GM23338 (cell line): ENCODE data around the gene NKRF.

Experiments
- CREB1 ChIP-seq: fragments of 250-450 bp; sonication (Bioruptor Pico); IDR thresholded peaks from 2 replicates; pipeline ENCODE4 v1.5.0; 2020; ENCODE audit warnings: low read depth, mild to moderate bottlenecking, moderate library complexity
- EZH2 ChIP-seq: fragments of 200-600 bp; sonication (generic); IDR thresholded peaks from one replicate; pipeline ENCODE4 v1.8.0; 2017; ENCODE audit warnings: antibody characterized with exemption, mild to moderate bottlenecking, low read depth; ENCODE audit not compliant: unreplicated experiment
- EZH2phosphoT487 ChIP-seq: fragments of 200-600 bp; sonication (generic); IDR thresholded peaks from one replicate; pipeline ENCODE4 v1.8.1; 2018; ENCODE audit warnings: antibody characterized with exemption; ENCODE audit not compliant: unreplicated experiment
- JUNB ChIP-seq: IDR thresholded peaks from one replicate; pipeline ENCODE4 v1.6.1; 2016; ENCODE audit warnings: antibody characterized with exemption; ENCODE audit not compliant: unreplicated experiment
- NANOG ChIP-seq: IDR thresholded peaks from 2 replicates; pipeline ENCODE4 v1.6.1; 2016; ENCODE audit warnings: antibody characterized with exemption, borderline replicate concordance
- POLR2AphosphoS5 ChIP-seq: IDR thresholded peaks from 2 replicates; pipeline ENCODE4 v1.6.1; 2016; ENCODE audit warnings: antibody characterized with exemption, low read depth
- STAT1 ChIP-seq: IDR thresholded peaks from one replicate; pipeline ENCODE4 v1.6.1; 2016; ENCODE audit warnings: antibody characterized with exemption; ENCODE audit not compliant: unreplicated experiment
- ZNF114 ChIP-seq: fragments of 250-450 bp; sonication (Bioruptor Pico); IDR thresholded peaks from 2 replicates; pipeline ENCODE4 v1.5.0; 2020; ENCODE audit warnings: mild to moderate bottlenecking, moderate library complexity
- TF ChIP-seq, protein P1 (sequence below), 2 experiments: fragments of 200-600 bp in 1 of 2; sonication (generic) in 1 of 2; conservative IDR thresholded peaks; 2 replicates each; pipeline versions ENCODE4 v1.5.1 to v1.6.1; 2016 to 2017; ENCODE audit warnings: antibody characterized with exemption in 2 of 2, low read depth in 2 of 2, mild to moderate bottlenecking in 2 of 2, moderate library complexity in 1 of 2
- TF ChIP-seq, protein P2 (sequence below): IDR thresholded peaks from one replicate; pipeline ENCODE4 v1.6.1; 2018; ENCODE audit warnings: antibody characterized with exemption; ENCODE audit not compliant: unreplicated experiment
- TF ChIP-seq, protein P3 (sequence below): fragments of 250-450 bp; sonication (Bioruptor Pico); IDR thresholded peaks from 2 replicates; pipeline ENCODE4 v1.5.0; 2020; ENCODE audit warnings: mild to moderate bottlenecking, moderate library complexity
- TF ChIP-seq, protein P4 (sequence below): IDR thresholded peaks from 2 replicates; pipeline ENCODE4 v1.6.1; 2016; ENCODE audit warnings: antibody characterized with exemption

DNA sequence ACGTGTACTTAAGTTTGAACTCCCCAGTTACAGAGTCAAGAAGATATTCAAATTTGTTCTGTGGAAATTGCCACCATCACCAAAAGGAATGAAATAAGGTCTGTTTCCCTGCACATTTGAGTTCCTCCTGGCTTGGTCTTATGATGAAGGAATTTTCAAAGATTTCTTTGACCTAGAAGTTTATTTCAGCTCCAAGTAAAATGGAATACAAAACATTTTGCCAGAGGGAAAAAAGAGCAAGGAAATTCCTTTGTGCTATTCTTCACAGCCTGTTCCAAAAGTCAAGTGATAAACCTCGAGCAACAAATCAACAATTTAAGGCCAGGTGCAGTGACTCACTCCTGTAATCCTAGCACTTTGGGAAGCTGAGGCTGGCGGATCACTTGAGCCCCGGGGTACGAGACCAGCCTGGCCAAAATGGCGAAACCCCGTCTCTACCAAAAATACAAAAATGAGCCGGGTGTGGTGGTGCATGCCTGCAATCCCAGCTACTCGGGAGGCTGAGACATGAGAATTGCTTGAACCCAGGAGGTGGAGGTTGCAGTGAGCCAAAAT lies 3.4 kb downstream of the NKRF start:
- TF ChIP-seq, protein P1, sequence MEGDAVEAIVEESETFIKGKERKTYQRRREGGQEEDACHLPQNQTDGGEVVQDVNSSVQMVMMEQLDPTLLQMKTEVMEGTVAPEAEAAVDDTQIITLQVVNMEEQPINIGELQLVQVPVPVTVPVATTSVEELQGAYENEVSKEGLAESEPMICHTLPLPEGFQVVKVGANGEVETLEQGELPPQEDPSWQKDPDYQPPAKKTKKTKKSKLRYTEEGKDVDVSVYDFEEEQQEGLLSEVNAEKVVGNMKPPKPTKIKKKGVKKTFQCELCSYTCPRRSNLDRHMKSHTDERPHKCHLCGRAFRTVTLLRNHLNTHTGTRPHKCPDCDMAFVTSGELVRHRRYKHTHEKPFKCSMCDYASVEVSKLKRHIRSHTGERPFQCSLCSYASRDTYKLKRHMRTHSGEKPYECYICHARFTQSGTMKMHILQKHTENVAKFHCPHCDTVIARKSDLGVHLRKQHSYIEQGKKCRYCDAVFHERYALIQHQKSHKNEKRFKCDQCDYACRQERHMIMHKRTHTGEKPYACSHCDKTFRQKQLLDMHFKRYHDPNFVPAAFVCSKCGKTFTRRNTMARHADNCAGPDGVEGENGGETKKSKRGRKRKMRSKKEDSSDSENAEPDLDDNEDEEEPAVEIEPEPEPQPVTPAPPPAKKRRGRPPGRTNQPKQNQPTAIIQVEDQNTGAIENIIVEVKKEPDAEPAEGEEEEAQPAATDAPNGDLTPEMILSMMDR (conservative IDR thresholded peaks at IDR 0.05; ENCODE audit: low read depth in 2 of 2) = no peak
- TF ChIP-seq EZH2phosphoT487 = no peak
- TF ChIP-seq, protein P2, sequence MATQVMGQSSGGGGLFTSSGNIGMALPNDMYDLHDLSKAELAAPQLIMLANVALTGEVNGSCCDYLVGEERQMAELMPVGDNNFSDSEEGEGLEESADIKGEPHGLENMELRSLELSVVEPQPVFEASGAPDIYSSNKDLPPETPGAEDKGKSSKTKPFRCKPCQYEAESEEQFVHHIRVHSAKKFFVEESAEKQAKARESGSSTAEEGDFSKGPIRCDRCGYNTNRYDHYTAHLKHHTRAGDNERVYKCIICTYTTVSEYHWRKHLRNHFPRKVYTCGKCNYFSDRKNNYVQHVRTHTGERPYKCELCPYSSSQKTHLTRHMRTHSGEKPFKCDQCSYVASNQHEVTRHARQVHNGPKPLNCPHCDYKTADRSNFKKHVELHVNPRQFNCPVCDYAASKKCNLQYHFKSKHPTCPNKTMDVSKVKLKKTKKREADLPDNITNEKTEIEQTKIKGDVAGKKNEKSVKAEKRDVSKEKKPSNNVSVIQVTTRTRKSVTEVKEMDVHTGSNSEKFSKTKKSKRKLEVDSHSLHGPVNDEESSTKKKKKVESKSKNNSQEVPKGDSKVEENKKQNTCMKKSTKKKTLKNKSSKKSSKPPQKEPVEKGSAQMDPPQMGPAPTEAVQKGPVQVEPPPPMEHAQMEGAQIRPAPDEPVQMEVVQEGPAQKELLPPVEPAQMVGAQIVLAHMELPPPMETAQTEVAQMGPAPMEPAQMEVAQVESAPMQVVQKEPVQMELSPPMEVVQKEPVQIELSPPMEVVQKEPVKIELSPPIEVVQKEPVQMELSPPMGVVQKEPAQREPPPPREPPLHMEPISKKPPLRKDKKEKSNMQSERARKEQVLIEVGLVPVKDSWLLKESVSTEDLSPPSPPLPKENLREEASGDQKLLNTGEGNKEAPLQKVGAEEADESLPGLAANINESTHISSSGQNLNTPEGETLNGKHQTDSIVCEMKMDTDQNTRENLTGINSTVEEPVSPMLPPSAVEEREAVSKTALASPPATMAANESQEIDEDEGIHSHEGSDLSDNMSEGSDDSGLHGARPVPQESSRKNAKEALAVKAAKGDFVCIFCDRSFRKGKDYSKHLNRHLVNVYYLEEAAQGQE = no peak
- TF ChIP-seq CREB1 = no peak
- TF ChIP-seq JUNB = no peak
- no peak for TF ChIP-seq POLR2AphosphoS5
- no peak for TF ChIP-seq EZH2
- TF ChIP-seq, protein P3, sequence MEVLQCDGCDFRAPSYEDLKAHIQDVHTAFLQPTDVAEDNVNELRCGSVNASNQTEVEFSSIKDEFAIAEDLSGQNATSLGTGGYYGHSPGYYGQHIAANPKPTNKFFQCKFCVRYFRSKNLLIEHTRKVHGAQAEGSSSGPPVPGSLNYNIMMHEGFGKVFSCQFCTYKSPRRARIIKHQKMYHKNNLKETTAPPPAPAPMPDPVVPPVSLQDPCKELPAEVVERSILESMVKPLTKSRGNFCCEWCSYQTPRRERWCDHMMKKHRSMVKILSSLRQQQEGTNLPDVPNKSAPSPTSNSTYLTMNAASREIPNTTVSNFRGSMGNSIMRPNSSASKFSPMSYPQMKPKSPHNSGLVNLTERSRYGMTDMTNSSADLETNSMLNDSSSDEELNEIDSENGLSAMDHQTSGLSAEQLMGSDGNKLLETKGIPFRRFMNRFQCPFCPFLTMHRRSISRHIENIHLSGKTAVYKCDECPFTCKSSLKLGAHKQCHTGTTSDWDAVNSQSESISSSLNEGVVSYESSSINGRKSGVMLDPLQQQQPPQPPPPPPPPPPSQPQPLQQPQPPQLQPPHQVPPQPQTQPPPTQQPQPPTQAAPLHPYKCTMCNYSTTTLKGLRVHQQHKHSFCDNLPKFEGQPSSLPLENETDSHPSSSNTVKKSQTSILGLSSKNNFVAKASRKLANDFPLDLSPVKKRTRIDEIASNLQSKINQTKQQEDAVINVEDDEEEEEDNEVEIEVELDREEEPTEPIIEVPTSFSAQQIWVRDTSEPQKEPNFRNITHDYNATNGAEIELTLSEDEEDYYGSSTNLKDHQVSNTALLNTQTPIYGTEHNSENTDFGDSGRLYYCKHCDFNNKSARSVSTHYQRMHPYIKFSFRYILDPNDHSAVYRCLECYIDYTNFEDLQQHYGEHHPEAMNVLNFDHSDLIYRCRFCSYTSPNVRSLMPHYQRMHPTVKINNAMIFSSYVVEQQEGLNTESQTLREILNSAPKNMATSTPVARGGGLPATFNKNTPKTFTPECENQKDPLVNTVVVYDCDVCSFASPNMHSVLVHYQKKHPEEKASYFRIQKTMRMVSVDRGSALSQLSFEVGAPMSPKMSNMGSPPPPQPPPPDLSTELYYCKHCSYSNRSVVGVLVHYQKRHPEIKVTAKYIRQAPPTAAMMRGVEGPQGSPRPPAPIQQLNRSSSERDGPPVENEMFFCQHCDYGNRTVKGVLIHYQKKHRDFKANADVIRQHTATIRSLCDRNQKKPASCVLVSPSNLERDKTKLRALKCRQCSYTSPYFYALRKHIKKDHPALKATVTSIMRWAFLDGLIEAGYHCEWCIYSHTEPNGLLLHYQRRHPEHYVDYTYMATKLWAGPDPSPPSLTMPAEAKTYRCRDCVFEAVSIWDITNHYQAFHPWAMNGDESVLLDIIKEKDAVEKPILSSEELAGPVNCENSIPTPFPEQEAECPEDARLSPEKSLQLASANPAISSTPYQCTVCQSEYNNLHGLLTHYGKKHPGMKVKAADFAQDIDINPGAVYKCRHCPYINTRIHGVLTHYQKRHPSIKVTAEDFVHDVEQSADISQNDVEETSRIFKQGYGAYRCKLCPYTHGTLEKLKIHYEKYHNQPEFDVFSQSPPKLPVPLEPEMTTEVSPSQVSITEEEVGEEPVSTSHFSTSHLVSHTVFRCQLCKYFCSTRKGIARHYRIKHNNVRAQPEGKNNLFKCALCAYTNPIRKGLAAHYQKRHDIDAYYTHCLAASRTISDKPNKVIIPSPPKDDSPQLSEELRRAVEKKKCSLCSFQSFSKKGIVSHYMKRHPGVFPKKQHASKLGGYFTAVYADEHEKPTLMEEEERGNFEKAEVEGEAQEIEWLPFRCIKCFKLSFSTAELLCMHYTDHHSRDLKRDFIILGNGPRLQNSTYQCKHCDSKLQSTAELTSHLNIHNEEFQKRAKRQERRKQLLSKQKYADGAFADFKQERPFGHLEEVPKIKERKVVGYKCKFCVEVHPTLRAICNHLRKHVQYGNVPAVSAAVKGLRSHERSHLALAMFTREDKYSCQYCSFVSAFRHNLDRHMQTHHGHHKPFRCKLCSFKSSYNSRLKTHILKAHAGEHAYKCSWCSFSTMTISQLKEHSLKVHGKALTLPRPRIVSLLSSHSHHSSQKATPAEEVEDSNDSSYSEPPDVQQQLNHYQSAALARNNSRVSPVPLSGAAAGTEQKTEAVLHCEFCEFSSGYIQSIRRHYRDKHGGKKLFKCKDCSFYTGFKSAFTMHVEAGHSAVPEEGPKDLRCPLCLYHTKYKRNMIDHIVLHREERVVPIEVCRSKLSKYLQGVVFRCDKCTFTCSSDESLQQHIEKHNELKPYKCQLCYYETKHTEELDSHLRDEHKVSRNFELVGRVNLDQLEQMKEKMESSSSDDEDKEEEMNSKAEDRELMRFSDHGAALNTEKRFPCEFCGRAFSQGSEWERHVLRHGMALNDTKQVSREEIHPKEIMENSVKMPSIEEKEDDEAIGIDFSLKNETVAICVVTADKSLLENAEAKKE (CRISPR knock-in tag) = no peak
- no peak for TF ChIP-seq NANOG
- TF ChIP-seq ZNF114 = no peak
- TF ChIP-seq STAT1 = no peak
- TF ChIP-seq, protein P4, sequence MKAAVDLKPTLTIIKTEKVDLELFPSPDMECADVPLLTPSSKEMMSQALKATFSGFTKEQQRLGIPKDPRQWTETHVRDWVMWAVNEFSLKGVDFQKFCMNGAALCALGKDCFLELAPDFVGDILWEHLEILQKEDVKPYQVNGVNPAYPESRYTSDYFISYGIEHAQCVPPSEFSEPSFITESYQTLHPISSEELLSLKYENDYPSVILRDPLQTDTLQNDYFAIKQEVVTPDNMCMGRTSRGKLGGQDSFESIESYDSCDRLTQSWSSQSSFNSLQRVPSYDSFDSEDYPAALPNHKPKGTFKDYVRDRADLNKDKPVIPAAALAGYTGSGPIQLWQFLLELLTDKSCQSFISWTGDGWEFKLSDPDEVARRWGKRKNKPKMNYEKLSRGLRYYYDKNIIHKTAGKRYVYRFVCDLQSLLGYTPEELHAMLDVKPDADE = no peak
